ENCODE measurements around the gene USP12. TPM values are rescaled to one million over a fixed set of nuclear protein-coding genes. Genes with fewer than 3 reads are reported as not detected.

The USP12 gene
- total RNA-seq, 1 experiment from 2014 or later: 26.1 TPM

- ChIA-PET POLR2A (no interaction called here), CTCF (no interaction called here)
- no peak for DNase-seq (ENCODE audit: low spot score)
- H3K4me3 Mint-ChIP-seq: no peak overlapping the region
- TF ChIP-seq ESRRA (CRISPR knock-in tag; IDR thresholded peaks at IDR 0.05; ENCODE audit: borderline replicate concordance) (no peak), CREB1 (CRISPR knock-in tag; IDR thresholded peaks at IDR 0.05) (no peak), FOXP1 (CRISPR knock-in tag; IDR thresholded peaks at IDR 0.05; ENCODE audit: borderline replicate concordance) (no peak), ATF3 (CRISPR knock-in tag; conservative IDR thresholded peaks at IDR 0.05) (no peak), ZNF512 (CRISPR knock-in tag; IDR thresholded peaks at IDR 0.05; ENCODE audit: borderline replicate concordance) (no peak), E2F5 (CRISPR knock-in tag; IDR thresholded peaks at IDR 0.05) (no peak), SMAD3 (CRISPR knock-in tag; IDR thresholded peaks at IDR 0.05; ENCODE audit: borderline replicate concordance) (no peak), SOX15 (CRISPR knock-in tag; IDR thresholded peaks at IDR 0.05) (no peak), ZNF232 (CRISPR knock-in tag; IDR thresholded peaks at IDR 0.05) (no peak), CDX4 (CRISPR knock-in tag; IDR thresholded peaks at IDR 0.05; ENCODE audit: borderline replicate concordance) (no peak)
- no peak for ATAC-seq
- H3K4me1 Mint-ChIP-seq: peaks cover 8% of the 10 kb centered on the region
- H3K27me3 Mint-ChIP-seq (ENCODE audit: low read depth): no peaks in the 10 kb centered on the region
- peaks cover 11% of the 10 kb centered on the region for H3K9me3 Mint-ChIP-seq
- H3K27ac Mint-ChIP-seq: peak overlapping the region; percentile 94
- peaks cover 10% of the 10 kb centered on the region for H3K36me3 Mint-ChIP-seq
Observed at GRCh38 chr13:27064252-27064995, 107.2 kb downstream of the USP12 start.

- CTCF ChIA-PET: no interaction called here
- Mint-ChIP-seq H3K27me3 (ENCODE audit: low read depth) (no peaks in the 10 kb centered on the region), H3K4me1 (peaks cover 6% of the 10 kb centered on the region), H3K4me3 (no peak overlapping the region), H3K27ac (no peak overlapping the region), H3K36me3 (no peaks in the 10 kb centered on the region), H3K9me3 (no peaks in the 10 kb centered on the region)
- TF ChIP-seq ZNF532 (CRISPR knock-in tag; IDR thresholded peaks at IDR 0.05; ENCODE audit: borderline replicate concordance) (no peak), AFF4 (CRISPR knock-in tag; IDR thresholded peaks at IDR 0.05; ENCODE audit: borderline replicate concordance) (no peak), ZNF317 (CRISPR knock-in tag; IDR thresholded peaks at IDR 0.05; ENCODE audit: borderline replicate concordance, low read depth) (no peak), PRDM15 (CRISPR knock-in tag; IDR thresholded peaks at IDR 0.05) (no peak), IRF2 (CRISPR knock-in tag; IDR thresholded peaks at IDR 0.05; ENCODE audit: borderline replicate concordance, low read depth) (no peak)
- ATAC-seq (no peak), DNase-seq (ENCODE audit: low spot score) (no peak)
- POLR2A ChIA-PET: no interaction called here
Observed at GRCh38 chr13:27057817-27058216, 113.8 kb downstream of the USP12 start.
